Measurements from ENCODE around the gene BFSP1. TPM values are rescaled to one million over a fixed set of nuclear protein-coding genes. Genes with fewer than 3 reads are reported as not detected.

Gene BFSP1
- total RNA-seq, 1 donor from 2014 or later: 3.9 TPM

DNA sequence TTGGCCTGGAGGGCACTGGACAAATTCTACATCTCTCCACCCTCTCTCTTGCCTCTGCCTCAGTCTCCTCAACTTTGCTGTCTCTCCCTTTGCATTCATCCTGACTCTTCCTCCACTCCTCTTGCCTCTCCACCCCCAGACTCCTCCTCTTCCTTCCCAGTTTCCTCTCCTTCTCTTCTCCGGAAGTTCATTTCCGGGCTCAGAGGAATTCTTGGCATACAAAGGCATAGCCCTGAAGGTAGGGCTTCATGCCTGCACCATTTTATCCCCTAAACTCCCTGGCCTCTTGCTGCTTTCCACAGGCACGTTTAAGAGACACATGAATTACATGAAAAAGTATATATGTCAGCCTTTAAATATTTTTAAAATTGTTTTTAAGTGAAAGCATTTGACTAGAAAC, 10.6 kb downstream of the BFSP1 start:
- Mint-ChIP-seq H3K9me3 (no peaks in the 10 kb centered on the region), H3K27me3 (ENCODE audit: low read depth) (peaks cover 82% of the 10 kb centered on the region), H3K4me3 (no peak overlapping the region), H3K36me3 (ENCODE audit: low read depth) (no peaks in the 10 kb centered on the region), H3K4me1 (peaks cover 4% of the 10 kb centered on the region), H3K27ac (ENCODE audit: unreplicated experiment) (peak overlapping the region; percentile 53)
- DNase-seq (ENCODE audit: low read depth, low spot score): no peak
- TF ChIP-seq, protein P1, sequence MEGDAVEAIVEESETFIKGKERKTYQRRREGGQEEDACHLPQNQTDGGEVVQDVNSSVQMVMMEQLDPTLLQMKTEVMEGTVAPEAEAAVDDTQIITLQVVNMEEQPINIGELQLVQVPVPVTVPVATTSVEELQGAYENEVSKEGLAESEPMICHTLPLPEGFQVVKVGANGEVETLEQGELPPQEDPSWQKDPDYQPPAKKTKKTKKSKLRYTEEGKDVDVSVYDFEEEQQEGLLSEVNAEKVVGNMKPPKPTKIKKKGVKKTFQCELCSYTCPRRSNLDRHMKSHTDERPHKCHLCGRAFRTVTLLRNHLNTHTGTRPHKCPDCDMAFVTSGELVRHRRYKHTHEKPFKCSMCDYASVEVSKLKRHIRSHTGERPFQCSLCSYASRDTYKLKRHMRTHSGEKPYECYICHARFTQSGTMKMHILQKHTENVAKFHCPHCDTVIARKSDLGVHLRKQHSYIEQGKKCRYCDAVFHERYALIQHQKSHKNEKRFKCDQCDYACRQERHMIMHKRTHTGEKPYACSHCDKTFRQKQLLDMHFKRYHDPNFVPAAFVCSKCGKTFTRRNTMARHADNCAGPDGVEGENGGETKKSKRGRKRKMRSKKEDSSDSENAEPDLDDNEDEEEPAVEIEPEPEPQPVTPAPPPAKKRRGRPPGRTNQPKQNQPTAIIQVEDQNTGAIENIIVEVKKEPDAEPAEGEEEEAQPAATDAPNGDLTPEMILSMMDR (conservative IDR thresholded peaks at IDR 0.05): no peak

DNA sequence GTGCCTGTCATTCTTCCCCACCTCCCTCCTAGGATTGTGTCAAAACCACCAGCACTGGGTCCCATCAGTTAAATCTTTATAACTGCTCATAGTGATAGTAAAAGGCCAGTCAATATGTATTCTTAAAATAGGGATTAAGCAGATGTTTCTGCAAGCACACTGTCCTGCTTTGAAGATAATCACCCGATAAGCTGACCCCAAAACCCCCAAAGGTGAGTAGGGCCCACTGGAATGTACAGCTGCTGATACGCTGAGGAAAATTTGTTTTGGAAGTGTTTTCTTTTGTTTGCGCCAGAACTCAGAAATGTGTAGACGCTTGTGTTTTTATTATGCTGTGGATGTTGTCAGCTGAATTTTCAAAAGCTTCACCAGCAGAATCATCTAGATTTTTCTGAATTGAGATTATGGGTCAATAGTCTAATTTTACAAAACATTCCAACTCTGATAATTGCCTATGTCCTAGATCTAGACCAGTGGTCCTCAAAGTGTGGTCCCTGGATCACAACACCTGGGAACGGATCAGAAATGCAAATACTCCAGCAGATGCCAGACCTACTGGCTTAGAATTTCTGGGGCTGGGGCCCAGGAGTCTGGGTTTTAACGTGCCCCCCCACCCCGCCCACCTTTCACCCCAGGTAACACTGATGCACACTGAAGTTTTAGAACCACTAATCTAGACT, 11.4 kb downstream of the BFSP1 start:
- TF ChIP-seq, protein P1 (conservative IDR thresholded peaks at IDR 0.05): no peak
- H3K4me1 Mint-ChIP-seq: peaks cover 4% of the 10 kb centered on the region
- H3K9me3 Mint-ChIP-seq: no peaks in the 10 kb centered on the region

DNA sequence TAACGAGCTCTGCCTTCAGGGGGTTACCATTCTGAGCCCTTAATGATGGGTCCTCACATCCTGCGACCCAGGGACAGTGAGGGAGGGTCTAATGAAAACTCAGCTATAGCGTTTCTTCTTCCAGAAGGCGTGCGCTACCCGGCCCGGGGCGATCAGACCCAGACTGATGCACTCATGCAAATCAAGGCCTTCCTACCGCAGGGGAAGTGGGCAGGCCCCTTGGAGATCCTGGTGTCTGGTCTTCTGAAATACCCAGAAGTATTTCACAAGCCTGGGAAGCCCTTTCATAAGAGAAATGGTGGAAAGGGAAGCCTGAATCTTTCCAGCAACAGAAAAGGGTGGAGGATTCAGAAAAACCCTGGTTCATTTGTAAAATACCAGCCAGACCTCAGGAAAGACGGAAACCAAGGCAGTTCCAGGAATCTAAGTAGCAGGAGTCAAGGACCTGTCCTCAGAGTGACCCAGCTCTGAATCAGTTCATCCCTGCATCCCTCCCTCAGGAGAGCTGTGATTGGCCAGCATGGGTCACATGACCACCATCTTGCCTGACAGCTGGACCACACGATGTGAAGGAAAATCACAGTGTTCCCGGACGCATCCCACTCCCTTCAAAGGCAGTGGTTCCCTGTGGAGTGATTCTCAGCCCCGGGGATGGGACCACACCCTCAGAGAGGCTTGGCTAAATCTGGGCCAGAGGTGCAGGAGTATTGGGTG, 12.7 kb downstream of the BFSP1 start:
- no peak overlapping the region for H3K27ac Mint-ChIP-seq (ENCODE audit: unreplicated experiment)
- DNase-seq (ENCODE audit: low read depth, low spot score): no peak
- no peaks in the 10 kb centered on the region for H3K9me3 Mint-ChIP-seq

More for the DNA sequence above, 11.4 kb downstream of the BFSP1 start:
- no peak for DNase-seq (ENCODE audit: low read depth, low spot score)
- Mint-ChIP-seq H3K4me3 (no peak overlapping the region), H3K27me3 (ENCODE audit: low read depth) (peaks cover 77% of the 10 kb centered on the region), H3K27ac (ENCODE audit: unreplicated experiment) (peak overlapping the region; percentile 75), H3K36me3 (ENCODE audit: low read depth) (no peaks in the 10 kb centered on the region)

DNA sequence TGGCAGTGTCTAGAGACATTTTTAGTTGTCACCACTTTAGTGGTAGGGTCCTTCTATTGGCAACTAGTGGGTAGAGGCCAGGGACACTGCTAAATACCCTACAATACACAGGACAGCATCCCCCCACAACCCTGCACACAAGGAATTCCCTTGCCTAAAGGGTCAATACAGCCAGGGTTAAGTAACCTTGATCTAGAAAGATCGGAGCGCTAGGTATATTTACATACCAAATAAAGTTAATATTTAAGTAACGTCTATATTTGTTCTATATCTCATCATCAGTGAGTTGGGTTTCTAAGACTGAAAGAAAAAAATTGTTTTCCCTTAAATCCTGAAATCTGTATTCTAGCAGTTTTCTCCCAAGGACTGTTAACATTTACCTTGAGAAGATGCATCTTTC, 16.1 kb downstream of the BFSP1 start:
- no peak for DNase-seq (ENCODE audit: low read depth, low spot score)
- no peaks in the 10 kb centered on the region for H3K9me3 Mint-ChIP-seq
- H3K36me3 Mint-ChIP-seq (ENCODE audit: low read depth): no peaks in the 10 kb centered on the region
- no peak overlapping the region for H3K4me3 Mint-ChIP-seq
- peaks cover 65% of the 10 kb centered on the region for H3K27me3 Mint-ChIP-seq (ENCODE audit: low read depth)
- no peak overlapping the region for H3K27ac Mint-ChIP-seq (ENCODE audit: unreplicated experiment)
- H3K4me1 Mint-ChIP-seq: peaks cover under 1% of the 10 kb centered on the region
- TF ChIP-seq, protein P1 (conservative IDR thresholded peaks at IDR 0.05): no peak

More for the DNA sequence above, 12.7 kb downstream of the BFSP1 start:
- peaks cover 4% of the 10 kb centered on the region for H3K4me1 Mint-ChIP-seq
- no peak overlapping the region for H3K4me3 Mint-ChIP-seq
- TF ChIP-seq, protein P1 (conservative IDR thresholded peaks at IDR 0.05): no peak
- peaks cover 76% of the 10 kb centered on the region for H3K27me3 Mint-ChIP-seq (ENCODE audit: low read depth)
- no peaks in the 10 kb centered on the region for H3K36me3 Mint-ChIP-seq (ENCODE audit: low read depth)

DNA sequence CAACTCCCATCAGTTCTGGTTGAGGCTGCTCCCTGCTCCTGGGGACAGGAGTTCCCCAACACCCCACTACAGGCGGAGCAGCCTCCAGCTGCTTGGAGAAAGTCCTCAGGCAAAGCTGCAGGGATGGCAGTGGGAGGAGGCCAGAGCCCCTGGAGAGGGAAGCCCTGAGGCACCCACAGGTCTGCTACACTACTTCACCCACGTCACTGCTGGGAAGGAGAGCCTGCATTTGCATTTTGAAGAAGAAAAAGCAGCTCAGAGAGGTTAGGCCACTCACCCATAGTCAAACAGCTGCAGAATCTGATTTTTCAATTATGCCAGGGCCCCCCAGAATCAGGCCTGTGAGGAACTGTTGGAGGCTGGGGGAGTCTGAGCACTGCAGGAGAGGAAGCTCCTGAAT, 17.2 kb downstream of the BFSP1 start:
- Mint-ChIP-seq H3K36me3 (ENCODE audit: low read depth) (no peaks in the 10 kb centered on the region), H3K9me3 (no peaks in the 10 kb centered on the region), H3K4me1 (peaks cover 7% of the 10 kb centered on the region), H3K27me3 (ENCODE audit: low read depth) (peaks cover 63% of the 10 kb centered on the region), H3K4me3 (no peak overlapping the region), H3K27ac (ENCODE audit: unreplicated experiment) (no peak overlapping the region)
- TF ChIP-seq, protein P1 (conservative IDR thresholded peaks at IDR 0.05): no peak
- no peak for DNase-seq (ENCODE audit: low read depth, low spot score)
